HG03039 (cell line): ENCODE data around the gene ARPC1A.
"Not testable (repeated sequence)": the region's sequence is repeated elsewhere in the genome, so short reads cannot be mapped to it uniquely, and the experiment has no call there.

ENCODE experiments used
- ATAC-seq: cut with Tn5 transposase; IDR thresholded peaks from one replicate; pipeline ENCODE4 v1.9.1; 2021; ENCODE audit warnings: mild to moderate bottlenecking, moderate library complexity; ENCODE audit not compliant: unreplicated experiment

ARPC1A gene

GRCh38 chr7:99366646-99367045, 40.9 kb downstream of the ARPC1A start:
- ATAC-seq = no peak

- ATAC-seq = no peak
Measured at GRCh38 chr7:99368750-99369389, 43.2 kb downstream of the ARPC1A start.

DNA sequence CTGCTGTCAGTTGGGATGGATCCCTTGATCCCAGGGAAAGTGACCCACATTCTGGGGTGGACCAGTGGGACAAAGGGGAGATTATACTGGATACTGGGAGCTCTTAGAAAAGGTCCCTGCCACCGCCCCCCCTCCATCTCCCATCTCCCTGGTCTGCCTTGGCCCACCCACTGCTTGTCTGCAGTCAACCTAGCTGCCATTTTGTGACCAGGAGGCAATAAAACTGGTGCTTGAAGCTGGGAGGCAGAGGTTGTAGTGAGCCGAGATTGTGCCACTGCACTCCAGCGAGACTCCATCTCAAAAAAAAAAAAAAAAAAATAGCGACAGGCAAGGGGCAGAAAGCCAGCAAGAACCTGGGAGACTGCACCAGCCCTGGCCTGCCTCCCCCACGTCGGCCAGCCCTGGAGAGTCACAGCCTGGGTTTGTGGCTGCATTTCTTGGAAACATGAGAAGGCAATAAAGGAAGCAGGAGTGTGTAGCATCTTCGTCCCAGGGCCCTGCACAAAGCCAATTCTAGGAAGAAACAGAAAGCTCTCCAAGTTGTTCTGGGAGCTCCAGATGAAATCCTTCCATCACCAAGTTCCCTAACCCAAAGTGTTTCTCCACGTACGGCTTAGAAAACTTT, 44.2 kb downstream of the ARPC1A start:
- no peak for ATAC-seq

- no peak for ATAC-seq
Measured at GRCh38 chr7:99371376-99371920, 45.8 kb downstream of the ARPC1A start.

GRCh38 chr7:99372275-99373090, 46.8 kb downstream of the ARPC1A start:
- no peak for ATAC-seq

GRCh38 chr7:99373091-99374066, 47.7 kb downstream of the ARPC1A start:
- no peak for ATAC-seq

DNA sequence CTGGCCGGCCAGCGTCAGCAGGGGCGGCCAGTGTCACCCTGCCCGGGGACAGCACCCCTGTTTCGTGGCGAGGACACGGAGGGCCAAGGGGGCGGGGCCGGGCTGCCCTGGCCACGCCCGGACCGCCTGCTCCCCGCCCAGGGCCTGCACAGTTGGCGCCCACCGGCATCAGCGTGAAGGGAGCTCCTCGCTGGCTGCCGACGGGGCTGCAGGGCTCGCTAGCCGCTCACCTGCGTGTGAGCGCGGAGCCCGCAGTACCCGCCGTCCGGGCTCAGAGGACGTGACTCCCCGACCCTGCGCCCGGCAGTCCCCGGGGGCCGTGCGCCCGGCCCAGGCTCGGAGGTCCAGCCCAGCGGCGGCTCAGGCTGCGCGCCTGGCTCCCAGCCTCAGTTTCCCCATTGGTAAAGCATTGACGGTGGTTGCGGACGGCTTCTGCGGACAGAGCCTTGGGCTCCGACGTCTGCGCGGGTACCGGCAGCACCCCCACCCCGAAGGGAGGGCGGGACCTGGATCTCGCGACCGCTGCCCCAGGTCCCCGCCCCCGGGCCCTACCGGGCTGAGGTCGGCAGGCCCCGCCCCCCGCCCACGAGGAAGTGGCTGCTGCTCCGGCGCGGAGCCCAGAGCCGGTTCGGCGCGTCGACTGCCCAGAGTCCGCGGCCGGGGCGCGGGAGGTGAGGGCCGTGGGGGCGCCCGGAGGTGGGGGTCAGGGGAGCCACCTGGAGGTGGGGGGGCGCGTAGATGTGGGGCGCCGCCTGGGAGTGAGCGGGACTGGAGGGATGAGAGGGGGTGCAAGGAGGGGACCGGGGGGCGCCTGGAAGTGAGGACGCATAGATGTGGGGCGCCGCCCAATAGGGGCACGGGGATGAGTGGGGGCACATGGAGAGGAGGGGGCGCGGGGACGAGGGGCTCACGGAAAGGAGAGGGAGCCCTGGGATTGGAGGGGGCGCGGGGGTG, 48.7 kb downstream of the ARPC1A start, which contains the start of gene ARPC1B:
TSS of gene ARPC1B (plus strand) at position 620 of the 954 bp plus-strand sequence. CDS start 10,985 bp downstream, outside the sequence.
- peak; percentile 46 for ATAC-seq

DNA sequence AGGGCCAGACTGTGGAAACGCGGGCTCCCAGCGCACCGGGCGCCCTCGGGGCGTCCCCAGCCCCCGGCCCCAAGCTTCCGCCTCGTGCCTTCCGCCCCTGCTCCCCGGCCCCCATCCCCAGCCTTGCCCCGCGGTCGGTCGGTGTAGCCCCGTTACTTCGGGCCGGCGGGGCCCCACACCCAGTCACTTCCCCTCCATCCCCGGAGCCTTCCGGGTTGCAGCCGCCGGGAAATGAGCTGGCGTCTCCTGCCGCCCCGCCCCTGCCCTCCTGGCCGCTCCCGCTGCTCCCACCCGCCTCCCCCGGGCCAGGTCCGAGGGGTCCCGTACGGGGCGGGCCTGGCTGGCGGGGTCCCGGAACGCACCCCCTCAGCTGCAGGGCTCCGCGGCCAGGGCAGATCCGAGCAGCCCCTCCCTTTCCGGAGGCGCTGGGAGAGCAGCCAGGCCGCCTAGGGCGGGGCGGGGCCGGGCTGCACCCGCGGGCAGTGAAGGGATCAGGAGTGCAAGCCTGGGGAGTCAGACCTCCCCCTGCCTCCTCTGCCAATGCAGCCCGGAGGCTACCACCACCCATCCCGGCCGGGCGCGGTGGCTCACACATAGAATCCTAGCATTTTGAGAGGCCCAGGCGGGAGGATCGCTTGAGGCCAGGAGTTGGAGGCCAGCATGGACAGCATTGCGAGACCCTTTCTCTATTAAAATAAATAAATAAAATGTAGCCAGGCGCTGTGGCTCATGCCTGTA, 49.5 kb downstream of the ARPC1A start:
- peak; percentile 41 for ATAC-seq

DNA sequence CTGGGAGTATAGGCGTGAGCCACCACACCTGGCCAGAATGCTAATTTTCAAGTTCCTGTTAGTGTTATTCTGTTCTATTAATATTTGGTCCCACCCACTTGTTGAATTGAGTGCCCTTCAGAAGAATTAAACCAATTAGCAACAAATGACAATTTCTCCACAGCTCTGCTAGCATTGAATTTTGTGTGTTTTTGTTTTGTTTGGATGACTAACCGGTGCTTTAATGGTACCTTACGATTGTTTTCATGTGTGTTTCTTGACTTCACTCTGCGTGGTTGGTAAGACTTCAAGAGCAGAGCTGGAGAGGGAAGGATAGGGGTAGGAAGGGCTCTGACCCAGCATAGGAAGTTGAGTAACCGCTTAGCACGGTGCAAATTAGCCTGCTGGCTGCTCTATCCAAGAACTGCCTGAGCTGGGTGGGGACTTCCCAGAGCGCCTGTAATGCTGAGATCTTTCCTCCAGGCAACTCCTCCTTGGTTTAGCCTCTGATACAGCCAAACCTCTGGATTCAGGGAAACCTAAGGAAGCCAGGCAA, 53.4 kb downstream of the ARPC1A start:
- no peak for ATAC-seq

DNA sequence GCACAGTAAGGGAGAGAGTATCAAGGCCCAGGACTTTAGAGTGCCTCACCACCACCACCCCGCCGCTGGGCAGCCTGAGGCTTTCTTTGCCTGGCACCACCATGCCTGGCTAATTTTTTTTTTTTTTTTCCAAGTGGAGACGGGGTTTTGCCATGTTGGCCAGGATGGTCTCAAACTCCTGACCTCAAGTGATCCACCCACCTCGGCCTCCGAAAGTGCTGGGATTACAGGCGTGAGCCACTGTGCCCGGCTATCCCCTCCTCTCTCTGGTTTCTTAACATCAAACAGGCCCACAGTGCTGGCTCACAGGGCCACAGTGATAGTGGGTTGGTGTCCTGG, 54.0 kb downstream of the ARPC1A start:
- not testable (repeated sequence) for ATAC-seq

GRCh38 chr7:99380032-99380822, 54.5 kb downstream of the ARPC1A start:
- peak; percentile 27 for ATAC-seq

- ATAC-seq = peak; percentile 61
Measured at GRCh38 chr7:99380823-99381663, 55.3 kb downstream of the ARPC1A start.

- no peak for ATAC-seq
Measured at GRCh38 chr7:99381664-99382075, 56.0 kb downstream of the ARPC1A start.

DNA sequence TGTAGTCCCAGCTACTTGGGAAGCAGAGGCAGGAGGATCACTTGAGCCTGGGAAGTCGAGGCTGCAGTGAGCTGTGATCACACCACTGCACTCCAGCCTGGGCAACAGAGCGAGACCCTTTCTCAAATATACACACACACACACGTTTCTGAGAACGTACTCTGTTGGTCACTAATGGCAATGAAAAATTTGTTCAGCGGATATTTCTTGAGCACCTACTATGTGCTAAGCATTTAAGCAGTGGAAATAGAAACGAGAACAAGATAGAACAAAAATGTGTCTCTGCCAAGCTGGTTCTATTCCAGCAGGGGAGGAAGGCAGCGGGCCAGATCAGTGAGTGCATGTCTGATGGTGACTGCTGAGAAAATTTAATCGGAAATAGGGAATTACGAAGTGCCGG, 57.5 kb downstream of the ARPC1A start:
- no peak for ATAC-seq

DNA sequence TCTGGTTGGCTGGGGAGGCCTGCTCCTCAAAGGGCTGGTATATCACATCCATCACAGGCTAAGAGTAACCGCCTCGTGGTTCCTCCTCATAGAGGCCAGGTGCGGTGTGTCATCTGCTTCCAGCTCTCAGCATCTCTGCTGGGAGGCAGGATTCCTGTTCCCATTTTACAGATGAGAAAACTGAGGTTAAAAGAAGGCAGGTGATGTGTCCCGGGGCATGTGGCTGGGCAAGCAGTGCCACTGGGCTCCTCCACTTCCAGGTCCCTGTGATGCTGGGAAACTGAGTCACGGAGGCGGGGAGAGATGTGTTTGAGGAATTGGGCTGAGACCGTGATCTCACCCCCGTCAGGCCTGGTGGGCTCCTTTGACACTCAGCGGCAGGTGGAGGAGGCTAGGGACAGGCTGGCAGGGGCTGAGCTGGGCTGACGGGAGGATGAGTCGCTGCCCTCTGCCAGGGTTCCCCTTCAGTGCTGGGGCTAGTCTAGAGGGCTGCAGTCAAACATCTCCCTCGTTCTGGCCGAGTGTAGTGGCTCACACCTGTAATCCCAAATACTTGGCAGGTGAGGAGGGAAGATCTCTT, 58.2 kb downstream of the ARPC1A start:
- no peak for ATAC-seq

DNA sequence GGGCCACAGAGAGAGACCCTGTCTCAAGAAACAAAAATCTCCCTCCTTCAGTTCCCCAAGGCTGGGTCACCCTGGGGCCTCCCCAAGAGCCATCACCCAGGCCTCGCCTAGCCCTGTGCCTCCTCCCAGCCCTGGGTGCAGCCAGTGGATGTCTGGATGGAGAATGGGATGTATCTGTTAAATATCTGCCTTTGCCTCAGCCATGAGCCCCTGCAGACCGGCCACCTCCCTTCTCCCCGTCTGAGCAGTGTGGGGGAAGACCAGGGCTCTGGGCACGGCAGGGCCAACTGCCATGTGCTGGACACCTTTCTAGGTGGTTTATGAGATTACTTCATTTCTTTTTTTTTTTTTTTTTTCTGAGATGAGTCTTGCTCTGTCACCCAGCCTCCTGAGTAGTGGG, 58.8 kb downstream of the ARPC1A start:
- no peak for ATAC-seq
